HG03103 (cell line): ENCODE data around the gene KLF13.
A peak's percentile ranks its signal among the peaks of the same experiment; 100 is the strongest.

ENCODE experiments used
- ATAC-seq: cut with Tn5 transposase; IDR thresholded peaks from one replicate; pipeline ENCODE4 v1.9.1; 2021; ENCODE audit warnings: low read depth; ENCODE audit not compliant: unreplicated experiment

KLF13 gene

DNA sequence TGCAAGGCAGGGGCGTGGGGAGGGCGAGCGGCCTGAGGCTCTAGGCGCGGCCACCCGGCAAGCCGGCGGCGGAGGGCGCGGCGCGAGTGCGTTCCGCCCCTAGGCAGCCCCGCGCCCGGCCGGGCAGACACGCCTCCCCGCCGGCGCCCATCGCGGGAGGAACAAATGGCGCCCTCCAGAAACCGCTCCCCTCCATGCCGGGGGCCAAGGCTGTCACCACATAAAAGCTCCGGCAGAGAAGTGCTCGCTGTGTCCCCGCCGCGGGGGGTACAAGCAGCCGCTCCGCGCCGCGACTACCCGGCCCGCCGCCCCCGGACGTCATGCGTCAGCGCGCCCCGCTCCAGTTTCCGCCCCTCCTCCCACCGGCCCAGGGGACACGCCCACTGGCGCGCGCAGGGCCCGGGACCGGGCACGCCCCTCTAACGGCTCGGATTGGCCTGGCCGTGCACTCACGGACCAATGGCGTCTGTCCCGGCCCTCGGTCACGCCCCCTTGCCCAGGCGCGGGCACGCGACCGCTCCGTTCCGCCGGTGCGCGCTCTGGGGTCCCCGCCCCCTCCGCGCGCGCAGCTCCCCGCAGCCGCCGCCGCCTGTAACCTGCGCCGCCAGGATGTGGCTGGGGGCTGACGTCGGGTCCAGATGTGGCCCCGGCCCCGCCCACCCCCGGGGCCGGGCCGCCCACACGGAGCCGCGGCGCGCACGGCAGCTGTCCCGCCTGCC is at the start of gene KLF13:
TSS of gene KLF13 (plus strand) at position 680 of the 719 bp plus-strand sequence. CDS start 378 bp downstream, outside the sequence.
- ATAC-seq = peak; percentile 46

DNA sequence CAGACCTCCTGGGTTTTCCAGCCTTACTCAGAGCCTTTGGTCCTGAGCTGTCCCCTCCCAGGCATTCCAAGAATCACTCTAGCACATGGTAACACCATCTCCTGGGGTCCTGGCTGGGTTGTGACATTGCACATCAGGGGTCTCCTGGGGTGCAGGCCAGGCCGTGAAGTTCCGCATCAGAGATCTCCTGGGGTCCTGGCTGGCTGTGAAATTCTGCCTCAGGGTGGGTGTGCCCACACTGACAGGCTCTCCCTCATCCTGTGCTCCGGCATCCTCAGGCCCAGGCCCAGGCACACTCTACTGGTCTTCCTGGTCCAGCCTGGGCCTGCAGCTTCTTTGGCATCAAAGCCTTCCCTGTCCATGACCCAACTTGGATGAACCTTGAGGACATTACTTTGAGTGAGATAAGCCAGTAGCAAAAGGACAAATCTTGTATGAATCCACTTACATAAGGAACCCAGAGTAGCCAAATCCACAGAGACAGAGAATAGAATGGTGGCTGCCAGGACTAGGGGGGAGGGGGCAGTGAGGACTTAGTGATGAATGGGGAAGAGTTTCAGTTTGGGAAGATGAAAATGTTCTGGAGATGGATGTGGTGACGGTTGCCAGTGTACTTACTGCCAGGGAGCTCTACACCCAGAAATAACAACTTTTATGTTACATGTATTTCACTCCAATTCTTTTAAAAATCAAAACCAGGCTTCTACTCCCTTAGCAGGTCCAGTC is 49.1 kb upstream of the KLF13 start:
- ATAC-seq = no peak

DNA sequence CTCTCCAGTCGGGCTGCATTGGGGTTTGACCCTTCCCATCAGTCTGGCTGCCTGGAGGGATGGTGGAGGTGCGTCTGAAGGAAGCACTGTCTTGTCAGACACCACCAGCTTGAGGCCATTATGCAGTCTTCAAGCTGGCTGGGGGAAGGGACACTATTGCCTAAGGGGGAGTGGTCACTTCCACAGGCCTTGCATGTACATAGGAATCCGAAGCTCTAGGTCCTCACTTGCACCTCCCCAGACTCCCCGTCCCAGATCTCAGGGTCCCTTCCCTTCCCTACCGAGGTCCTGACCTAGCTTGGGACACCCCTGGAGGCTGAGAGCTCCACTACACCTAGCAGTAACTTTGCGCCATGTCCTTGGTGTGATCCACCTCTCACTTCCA is 48.6 kb upstream of the KLF13 start:
- no peak for ATAC-seq

DNA sequence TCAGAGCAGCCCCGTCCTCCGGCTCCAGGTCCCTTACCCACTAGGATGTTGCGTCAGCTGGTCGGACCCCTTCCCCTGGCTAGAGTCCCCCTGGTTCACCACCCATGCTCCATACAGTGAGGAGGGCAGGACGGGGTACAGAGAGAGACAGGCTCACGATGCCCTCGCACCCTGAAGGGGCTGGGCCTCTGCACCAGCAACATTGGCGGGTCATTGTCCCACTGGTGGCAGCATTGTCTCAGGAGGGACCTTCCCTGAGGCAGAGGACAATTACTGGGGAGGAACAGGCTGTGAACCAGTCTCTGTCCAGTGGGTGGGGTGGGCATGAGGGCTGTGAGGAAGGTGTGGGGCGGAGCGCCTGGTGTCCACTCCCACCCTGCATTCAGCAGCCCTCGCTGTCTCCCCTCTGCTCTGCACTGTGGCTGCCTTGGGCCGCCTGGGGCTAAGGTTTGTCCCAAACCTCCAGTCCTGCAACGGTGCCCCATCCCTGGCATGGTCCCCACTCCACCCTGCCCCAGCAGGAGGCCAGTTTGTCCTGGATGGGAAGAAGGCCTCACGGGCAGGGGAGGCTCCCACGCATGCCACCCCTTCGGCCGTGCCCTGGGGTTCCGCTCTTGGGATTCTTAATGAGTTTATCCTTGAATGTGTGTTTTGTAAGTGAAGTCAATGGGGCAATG is 48.0 kb upstream of the KLF13 start:
- ATAC-seq = no peak

DNA sequence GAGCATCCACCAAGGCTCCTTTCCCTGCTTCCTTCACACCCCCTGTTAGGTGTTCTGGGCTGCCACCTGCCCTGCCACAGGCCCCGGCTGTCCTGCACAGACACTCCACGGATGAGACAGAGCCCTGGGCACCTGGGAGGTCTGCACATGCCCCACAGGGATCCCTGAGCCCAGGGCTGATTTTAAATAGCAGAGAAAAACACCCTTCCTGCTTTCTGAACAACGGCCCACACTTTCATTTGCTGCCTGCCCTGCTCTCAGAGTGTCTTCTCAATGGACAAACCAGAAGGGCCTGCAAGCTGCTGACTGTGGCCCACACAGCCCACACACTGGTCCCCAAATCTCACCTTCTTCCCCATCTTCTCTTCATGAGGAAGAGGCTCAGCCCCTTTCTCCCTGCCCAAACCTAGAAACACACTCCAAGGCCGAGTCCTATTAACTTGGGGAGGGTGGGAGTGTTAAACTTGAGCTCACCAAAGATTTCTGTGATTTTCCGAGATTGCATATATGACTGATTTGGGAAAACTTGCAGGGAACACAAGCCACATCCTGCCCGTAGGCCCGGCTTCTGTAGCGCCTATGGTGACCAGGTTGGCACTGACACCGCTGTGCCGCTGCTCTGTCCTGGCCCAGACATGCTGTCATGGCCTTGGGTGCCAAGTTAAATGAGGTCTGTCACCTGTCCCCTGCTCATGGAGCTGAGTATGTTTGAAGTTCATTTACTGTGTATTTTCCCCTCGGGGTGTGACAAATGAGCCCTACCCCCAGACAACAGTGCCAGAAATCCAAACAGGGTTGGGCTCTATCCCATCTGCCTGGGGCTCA is 47.2 kb upstream of the KLF13 start:
- ATAC-seq = no peak

DNA sequence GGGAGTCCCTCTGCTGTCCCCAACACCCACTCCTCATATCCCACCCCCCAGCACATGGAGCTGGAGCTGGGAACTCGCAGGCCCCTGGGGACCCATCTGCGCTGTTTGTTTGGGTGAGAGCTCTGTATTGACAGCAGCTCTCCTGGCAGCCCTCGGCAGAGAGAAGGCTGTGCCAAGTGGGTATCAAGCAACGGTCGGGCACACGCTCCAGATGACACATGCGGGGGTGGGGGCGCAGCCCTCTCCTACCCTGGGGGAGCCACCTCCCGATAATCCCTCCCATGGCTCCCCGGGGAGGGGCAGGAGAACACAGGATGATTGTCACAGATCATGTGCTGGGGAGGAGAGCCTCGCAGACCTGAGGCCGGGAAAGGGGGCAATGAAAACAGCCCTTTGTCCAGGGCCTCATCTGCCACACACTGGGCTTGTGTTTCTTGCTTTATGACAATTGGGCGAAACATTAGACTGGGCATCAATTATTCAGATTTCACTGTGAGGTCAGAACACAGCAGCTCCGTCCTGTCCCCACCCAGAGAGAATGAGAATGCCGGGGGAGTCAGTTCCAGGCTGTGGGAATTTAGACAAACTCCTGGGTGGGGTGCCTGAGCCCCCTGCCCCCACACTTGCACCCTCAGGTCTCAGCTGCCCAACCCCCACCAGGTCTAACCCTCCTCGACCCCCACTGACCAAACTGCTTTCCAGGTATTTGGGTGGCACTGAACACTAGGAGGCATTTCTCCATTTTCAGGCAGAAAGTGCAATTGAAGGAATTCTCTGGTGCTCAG is 46.4 kb upstream of the KLF13 start:
- no peak for ATAC-seq

DNA sequence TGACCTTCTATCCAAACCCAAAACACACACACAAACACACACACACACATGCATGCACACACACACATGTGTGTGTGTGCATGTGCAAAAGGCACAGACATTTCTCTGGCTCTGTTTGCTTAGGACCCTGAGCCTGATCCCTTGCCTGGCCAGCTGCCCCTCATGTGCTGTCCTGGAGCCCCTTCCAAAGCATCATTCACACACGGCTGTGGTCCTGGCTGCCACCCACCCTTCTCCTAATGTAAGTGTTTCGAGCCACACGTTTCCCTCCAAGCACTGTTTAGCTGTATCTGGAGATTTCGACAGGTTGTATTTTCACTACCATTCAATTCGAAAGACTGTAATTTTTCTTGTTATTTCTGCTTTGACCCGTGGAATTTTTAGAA is 45.8 kb upstream of the KLF13 start:
- no peak for ATAC-seq

DNA sequence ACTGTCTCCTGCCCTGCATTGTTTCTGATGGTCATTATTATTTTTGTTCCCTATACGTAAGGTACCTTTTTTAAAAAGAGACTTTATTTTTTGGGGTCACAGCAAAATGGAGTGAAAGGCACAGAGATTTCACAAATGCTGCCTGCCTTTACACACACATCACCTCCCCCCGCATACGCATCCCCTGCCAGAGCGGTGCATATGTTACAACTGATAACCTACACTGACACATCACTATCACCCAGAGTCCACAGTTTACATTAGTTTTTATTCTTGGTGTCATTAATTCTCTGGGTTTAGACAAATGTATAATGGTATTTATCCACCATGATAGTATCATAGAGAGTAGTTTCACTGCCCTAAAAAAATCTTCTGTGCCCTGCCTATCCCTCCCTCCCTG is 43.6 kb upstream of the KLF13 start:
- no peak for ATAC-seq

DNA sequence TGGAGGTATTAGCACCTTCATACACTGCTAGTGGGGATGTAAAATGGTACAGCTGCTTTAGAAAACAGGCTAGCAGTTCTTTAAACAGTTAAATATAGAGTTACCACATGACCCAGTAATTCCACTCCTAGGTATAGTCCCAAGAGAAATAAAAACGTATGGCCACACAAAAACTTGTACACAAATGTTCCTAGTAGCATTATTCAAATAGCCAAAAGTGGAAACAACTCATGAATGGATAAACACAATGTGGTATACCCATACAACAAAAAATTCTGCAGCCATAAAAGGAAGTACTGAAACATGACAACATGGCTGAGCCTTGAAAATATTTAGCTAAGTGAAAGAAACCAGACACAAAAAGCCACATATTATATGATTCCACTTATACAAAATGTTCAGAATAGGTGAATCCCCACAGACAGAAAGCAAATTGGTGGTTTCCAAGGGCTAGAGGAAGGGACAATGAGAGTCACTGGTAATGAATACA is 40.8 kb upstream of the KLF13 start:
- no peak for ATAC-seq

DNA sequence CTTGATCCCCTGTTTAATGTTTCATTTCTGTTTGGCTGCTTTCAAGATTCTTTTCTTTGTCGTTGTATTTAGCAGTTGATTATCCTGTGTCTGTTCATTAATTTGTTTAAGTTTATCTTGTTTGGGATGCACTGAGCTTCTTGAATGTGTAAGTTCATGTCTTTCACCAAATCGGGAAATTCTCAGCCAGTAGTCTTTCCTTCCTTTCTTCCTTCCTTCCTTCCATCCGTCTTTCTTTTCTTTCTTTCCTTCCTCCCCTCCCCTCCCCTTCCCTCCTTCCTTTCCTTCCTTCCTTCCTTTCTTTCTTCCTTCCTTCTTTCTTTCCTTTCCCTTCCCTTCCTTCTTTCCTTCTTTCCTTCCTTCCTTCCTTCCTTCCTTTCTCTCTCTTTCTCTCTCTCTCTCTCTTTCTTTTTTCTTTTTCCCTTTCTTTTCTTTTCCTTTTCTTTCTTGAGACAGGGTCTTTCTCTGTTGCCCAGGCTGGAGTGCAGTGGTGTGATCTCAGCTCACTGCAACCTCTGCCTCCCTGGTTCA is 35.5 kb upstream of the KLF13 start:
- no peak for ATAC-seq

DNA sequence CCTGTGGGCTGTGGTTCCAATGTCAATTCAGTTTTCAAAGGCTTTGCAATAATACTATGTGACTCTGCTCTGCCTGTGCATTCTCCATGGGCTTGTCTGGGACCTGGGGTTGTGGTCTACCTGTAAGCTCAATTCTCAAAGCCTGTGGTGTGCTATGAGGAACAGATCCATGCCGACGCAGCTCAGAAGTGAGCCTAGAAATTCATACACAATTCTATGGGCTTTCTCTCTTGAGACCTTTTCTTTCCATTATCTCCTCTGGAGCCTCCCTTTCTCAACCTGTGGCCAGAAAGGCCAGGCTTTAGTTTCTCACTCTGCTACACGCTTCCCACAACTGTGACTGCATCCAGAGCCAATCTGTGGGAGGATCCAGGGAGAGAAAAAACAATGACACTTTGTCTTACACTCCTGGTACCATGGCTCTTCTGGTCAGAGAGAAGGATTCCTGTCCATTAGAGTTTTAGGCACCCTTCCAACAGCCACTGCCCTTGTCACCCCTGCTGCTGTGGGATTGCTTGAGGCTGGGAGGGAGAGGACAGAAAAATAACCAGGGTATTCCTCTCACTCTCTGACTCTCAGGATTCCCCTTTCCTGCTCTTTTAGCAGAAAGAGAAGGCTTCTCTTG is 34.1 kb upstream of the KLF13 start:
- no peak for ATAC-seq

DNA sequence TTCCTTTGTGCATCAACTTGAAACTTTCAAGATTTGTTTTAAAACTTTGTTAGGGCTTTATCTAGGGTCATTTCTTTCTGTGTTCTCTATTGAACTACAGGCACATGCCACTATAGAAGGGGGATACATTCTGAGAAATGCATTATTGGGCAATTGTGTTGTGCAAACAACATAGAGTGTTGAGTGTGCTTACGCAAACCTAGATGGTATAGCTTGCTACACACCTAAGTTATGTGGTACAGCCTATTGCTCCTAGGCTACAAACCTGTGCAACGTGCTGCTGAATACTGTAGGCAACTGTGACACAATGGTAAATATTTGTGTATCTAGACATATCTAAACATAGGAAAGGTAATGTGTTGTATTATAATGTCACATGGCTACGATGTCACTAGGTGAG is 33.0 kb upstream of the KLF13 start:
- ATAC-seq = no peak

DNA sequence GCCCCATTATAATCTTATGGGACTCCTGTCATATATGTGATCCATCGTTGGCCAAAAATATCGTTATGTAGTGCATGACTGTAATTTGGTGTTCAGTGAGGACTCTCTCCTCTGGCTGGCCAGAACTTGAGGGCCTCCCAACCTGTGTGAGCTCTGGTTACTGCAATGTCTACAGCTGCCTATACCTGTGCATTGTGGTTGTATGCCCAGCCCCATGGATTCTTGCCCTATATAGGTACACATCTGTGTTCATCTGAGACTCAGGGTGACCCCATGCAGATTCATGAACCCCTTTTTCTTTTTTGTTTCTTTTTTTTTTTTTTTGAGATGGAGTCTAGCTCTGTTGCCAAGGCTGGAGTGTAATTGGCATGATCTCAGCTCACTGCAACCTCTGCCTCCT is 32.6 kb upstream of the KLF13 start:
- ATAC-seq = no peak

DNA sequence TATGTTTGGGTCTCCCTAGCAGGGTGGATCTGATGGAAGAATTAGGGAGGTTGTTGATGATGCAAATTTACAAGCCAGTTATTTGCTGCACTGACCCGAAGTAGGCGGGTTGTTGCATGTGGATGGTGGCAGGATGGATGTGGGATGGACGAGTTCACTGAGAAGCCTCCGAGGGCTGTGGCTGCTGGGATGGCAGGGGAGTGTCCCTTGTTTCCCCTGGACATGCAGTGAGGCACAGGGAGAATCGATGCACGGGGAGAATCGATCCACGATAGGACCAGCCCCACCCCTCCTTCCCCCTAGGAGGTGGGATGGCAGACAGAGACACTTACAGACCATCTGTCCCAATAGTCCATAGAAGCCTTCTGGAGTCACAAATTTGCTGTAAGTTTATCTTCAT is 31.0 kb upstream of the KLF13 start:
- no peak for ATAC-seq

DNA sequence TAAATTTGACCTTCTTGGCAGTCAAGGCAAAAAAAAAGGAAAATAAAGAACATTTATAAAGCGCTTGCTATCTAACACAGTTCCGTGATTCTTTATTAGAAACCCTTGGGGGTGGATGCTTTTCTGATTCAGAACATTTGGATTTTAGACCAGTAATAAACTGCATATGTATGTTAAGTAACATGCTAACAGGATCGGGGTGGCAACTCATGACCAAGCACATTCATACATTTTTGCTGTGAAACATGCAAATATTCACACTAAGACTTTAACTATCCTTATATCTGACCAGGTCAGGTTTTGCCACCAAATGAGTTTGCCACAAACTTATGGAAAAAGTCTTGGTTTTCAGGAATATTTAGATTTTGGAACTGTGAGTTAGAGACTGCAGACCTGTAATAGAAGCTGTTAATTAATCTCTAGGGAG is 30.4 kb upstream of the KLF13 start:
- ATAC-seq = no peak

DNA sequence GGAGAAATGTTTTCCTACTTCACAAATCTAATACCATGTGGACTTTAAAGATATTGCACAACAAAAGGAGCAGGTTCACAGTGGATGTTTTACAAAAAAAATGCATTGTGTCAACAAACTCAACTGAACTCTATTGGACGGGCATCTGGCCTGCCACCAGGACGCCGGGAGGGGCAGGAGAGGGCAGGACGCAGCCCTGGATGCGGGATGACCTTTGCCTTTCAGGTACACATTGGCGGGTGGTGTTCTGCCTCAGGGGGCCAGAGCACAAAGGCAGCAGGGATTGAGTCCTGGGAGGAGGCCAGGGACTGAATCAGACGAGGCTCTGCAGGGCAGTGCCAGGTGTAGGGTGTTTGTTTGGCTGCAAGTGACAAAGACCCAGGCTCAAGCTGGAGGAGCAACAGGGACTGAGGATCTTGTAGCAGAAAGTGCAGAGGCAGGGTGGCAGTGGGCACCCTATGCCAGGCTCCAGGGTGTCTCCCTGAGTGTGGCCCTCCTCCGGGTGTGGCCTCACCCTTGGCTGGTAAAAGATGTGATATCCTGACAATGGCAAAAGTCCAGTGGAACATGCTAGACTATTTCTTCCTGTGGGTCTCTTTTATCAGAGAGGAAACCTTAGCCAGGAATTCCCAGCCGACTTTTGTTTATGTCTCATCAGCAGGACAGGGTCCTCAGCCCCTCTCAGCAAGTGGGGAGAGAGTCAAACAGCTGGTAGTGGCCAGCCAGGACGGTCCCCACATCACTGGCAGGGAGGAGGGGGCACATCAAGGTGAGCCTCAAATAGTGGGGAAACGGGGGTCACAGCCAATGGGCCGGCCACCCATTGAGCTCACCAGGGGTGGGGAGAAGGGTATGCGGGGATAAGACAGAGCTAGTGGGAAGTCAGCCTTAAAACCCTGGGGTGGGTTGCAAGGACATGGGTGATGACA is 29.7 kb upstream of the KLF13 start:
- no peak for ATAC-seq

DNA sequence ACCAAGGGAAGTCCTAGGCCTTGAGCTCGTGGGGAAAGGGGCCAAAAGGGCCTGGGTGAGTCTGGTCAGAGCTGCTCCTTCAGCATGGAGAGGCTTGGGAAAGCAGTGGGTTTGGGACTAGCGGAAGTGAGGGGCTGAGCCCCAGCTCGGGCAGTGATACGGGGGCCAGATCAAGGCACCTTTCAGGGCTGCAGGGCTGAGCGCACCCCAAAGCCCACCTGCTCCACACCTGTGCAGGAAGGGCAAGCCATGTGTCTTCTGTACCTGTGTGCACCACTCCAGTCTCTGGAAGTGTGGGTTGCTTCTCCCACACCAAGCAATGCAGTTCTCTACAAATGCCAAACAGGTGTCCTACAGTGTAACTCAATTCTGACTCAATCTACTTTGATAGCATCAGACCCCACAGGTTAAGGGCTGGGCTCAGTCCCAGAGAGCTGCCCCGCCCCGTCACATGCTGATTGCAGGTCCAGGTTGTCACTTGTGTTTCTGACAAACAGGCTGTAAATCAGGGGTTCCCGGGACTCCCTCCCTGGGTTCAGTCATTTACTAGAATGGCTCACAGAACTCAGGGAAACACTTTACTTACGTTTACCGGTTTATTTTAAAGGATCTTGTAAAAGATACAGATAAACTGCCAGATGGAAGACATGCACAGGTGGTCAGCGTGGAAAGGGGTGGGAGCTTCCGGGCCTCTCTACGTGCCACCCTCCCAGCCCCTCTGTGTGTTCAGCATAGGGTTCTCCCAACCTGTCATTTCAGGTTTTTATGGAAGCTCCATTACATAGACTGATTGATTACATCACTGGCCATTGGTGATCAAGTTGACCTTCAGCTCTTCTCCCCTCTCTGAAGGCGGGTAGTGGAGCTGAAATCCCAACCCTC is 28.8 kb upstream of the KLF13 start:
- no peak for ATAC-seq
